ENCODE data around the gene FBXL15.
A peak's percentile ranks its signal among the peaks of the same experiment; 100 is the strongest.

FBXL15 gene

DNA sequence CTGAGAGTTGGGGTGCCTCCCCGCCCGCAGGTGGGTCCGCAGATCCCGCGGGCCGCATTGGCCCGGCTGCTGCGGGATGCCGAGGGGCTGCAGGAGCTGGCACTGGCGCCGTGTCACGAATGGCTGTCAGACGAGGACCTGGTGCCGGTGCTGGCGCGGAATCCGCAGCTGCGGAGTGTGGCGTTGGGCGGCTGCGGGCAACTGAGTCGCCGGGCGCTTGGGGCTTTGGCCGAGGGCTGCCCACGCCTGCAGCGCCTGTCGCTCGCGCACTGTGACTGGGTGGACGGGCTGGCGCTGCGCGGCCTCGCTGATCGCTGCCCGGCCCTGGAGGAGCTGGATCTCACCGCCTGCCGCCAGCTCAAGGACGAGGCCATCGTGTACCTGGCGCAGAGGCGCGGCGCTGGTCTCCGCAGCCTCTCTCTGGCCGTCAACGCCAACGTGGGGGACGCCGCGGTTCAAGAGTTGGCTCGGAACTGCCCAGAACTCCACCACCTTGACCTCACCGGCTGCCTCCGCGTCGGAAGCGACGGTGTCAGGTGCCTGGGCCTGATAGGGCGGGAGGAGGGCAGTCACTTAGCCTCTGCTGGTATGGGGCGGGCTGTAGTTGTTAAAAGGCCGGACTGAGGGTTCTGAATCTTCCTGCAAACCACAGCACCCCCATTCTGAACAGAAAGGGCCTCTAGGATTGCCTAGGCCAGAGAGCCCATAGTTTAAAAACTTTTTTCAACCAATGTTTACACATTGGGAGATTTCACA lies 1.3 kb downstream of the FBXL15 start:
- DNase-seq (ENCODE audit: low read depth) = no peak
- TF ChIP-seq, protein P1, sequence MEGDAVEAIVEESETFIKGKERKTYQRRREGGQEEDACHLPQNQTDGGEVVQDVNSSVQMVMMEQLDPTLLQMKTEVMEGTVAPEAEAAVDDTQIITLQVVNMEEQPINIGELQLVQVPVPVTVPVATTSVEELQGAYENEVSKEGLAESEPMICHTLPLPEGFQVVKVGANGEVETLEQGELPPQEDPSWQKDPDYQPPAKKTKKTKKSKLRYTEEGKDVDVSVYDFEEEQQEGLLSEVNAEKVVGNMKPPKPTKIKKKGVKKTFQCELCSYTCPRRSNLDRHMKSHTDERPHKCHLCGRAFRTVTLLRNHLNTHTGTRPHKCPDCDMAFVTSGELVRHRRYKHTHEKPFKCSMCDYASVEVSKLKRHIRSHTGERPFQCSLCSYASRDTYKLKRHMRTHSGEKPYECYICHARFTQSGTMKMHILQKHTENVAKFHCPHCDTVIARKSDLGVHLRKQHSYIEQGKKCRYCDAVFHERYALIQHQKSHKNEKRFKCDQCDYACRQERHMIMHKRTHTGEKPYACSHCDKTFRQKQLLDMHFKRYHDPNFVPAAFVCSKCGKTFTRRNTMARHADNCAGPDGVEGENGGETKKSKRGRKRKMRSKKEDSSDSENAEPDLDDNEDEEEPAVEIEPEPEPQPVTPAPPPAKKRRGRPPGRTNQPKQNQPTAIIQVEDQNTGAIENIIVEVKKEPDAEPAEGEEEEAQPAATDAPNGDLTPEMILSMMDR (IDR thresholded peaks at IDR 0.05; ENCODE audit: low read depth, low read length, missing control alignments) = no peak
- in situ Hi-C loops (cut with HindIII; ENCODE audit: low sequenced_read_pairs) = no loop called here
- H3K4me3 ChIP-seq (ENCODE audit: low read depth, low read length) = peak overlapping the region; percentile 91

DNA sequence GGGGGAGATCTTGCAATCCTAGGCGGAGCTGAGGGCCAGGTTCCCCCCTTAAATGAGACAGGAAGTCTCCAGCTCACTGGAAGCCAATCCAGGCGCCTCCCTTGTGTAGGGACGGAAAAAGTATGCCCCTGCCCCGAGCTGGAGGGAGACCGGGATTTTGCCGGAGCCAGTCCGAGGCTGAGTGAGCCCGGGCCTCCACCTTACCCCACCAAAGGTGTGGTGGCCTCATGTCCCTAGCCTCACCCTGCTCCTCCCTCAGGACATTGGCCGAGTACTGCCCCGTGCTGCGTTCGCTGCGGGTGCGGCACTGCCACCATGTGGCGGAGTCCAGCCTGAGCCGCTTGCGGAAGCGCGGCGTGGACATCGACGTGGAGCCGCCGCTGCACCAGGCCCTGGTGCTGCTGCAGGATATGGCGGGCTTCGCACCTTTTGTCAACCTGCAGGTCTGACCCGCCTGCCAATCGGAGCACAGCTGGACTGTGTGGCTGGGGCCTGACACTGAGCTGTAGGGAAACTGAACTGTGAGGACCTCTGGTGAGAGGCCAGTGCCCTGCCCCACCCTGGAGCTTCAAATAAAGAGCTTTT lies 2.0 kb downstream of the FBXL15 start:
- peak; percentile 24 for DNase-seq (ENCODE audit: low read depth)
- TF ChIP-seq, protein P1 (IDR thresholded peaks at IDR 0.05; ENCODE audit: low read depth, low read length, missing control alignments) = peak; percentile 69
- H3K4me3 ChIP-seq (ENCODE audit: low read depth, low read length) = peak overlapping the region; percentile 91
- in situ Hi-C loops (cut with HindIII; ENCODE audit: low sequenced_read_pairs) = no loop called here

DNA sequence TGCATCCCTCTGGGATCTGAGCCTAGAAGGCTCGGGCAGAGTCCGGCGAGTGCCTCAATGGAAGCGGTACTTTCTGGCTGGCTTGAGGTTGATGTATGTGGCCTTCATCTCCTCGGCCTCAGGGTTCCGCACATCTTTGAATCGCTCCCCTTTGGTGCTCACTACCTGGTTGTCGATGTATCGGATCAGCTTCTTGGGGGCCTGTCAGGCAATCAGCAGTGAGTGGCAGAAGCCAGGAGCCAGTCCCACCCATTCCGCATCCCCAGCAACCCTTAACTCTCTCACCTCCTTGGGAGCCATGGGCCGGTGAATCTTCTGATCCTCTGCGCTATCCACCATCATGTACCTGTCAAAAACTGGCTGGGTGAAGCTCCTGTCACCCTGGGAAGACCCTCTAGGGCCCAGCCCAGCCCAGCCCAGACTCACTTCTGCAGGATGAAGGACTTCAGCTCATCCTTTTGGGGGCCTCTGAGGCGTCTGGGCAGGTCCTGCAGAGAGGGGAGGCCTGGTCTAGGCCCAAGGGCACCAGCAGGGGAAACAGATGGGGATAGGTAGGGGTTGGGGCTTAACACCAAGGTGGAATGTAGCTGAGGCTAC lies 2.8 kb downstream of the FBXL15 start:
- in situ Hi-C loops (cut with HindIII; ENCODE audit: low sequenced_read_pairs) = no loop called here
- H3K4me3 ChIP-seq (ENCODE audit: low read depth, low read length) = no peak overlapping the region
- DNase-seq (ENCODE audit: low read depth) = no peak
- TF ChIP-seq, protein P1 (IDR thresholded peaks at IDR 0.05; ENCODE audit: low read depth, low read length, missing control alignments) = no peak

DNA sequence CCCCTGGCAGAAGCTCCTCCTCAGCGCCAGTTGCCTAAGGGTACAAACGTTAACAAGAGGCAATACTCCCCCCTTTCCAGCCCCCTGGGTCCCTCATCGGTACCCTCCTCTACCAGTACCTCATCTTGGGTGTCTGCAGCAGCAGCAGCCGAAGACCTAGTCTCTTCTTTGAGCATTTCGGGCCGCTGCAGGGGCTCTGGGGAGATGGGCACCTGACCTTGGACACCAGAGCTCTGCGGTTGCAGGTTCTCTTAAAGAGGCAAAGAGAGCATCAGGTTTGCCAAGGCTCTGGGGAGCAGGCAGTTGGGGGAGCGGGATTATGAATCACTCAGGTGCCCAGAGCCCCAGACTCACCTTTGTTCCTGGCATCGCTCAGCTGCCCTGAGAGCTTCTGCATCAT lies 3.5 kb downstream of the FBXL15 start:
- in situ Hi-C loops (cut with HindIII; ENCODE audit: low sequenced_read_pairs) = no loop called here
- DNase-seq (ENCODE audit: low read depth) = no peak
- TF ChIP-seq, protein P1 (IDR thresholded peaks at IDR 0.05; ENCODE audit: low read depth, low read length, missing control alignments) = no peak
- no peak overlapping the region for H3K4me3 ChIP-seq (ENCODE audit: low read depth, low read length)

DNA sequence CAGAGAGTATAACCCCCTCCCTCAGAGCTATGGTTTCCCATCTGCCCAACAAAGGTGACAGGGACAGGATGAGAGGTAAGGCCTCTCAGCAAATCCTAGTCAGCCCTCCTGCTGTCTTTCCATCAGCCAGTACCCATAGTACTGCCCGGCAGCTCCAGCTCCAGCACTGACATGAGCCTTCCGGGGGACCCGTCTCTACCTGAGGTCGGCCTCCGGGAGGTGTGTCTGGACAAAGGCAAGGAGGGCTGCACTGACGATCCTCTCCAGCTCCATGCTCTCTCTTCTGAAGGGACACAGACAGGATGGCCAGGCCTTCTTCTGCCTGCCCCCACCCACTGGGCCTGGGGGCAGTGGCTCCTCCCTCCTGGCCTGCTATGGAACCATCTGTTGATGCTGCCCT lies 4.3 kb downstream of the FBXL15 start:
- H3K4me3 ChIP-seq (ENCODE audit: low read depth, low read length) = no peak overlapping the region
- no peak for DNase-seq (ENCODE audit: low read depth)
- TF ChIP-seq, protein P1 (IDR thresholded peaks at IDR 0.05; ENCODE audit: low read depth, low read length, missing control alignments) = no peak
- in situ Hi-C loops (cut with HindIII; ENCODE audit: low sequenced_read_pairs) = no loop called here

DNA sequence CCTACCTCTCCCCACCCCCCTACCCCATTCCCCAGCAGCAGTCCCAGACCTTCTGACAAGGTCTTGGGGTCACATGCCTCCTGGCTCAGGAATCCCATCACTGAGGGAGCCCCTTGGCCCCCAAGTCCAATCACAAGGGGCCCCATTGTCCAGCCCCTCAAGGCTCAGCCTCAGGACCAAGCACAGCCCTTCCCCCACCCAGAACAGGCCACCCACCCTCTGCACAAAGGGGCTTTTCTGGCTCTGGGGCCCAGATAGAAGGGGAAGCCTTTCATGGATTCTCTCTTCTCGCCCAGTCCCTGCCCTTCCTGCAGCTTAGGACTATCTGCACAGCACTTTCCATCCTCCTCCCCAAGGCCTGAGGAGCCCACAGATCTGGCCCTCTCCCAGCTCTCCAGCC lies 4.8 kb downstream of the FBXL15 start:
- in situ Hi-C loops (cut with HindIII; ENCODE audit: low sequenced_read_pairs) = no loop called here
- H3K4me3 ChIP-seq (ENCODE audit: low read depth, low read length) = no peak overlapping the region
- TF ChIP-seq, protein P1 (IDR thresholded peaks at IDR 0.05; ENCODE audit: low read depth, low read length, missing control alignments) = no peak
- DNase-seq (ENCODE audit: low read depth) = no peak

Data from astrocyte of the cerebellum (primary cell).